NB4 (cell line): ENCODE results near the gene PLA2G4F.

Experiments used
- DNase-seq: peaks from one replicate; pipeline ENCODE4 v3.0.0; 2010; ENCODE audit warnings: low read depth
- H3K4me3 ChIP-seq: one replicate; pipeline ENCODE4 v1.5.1; 2011; ENCODE audit warnings: mild to moderate bottlenecking, low read depth, low read length, moderate library complexity
- MYC ChIP-seq: IDR thresholded peaks from 2 replicates; pipeline ENCODE4 v1.6.1; 2011; ENCODE audit warnings: low read depth, low read length
- POLR2A ChIP-seq: IDR thresholded peaks from 2 replicates; pipeline ENCODE4 v1.6.1; 2011; ENCODE audit warnings: mild to moderate bottlenecking; ENCODE audit not compliant: insufficient read length; ENCODE audit errors: extremely low read depth
- TF ChIP-seq, protein P1 (sequence below): IDR thresholded peaks from one replicate; pipeline ENCODE4 v1.5.1; 2012; ENCODE audit warnings: low read depth, low read length
- TF ChIP-seq, protein P2 (sequence below): IDR thresholded peaks from 2 replicates; pipeline ENCODE4 v1.6.1; 2011; ENCODE audit warnings: low read depth, low read length

Gene PLA2G4F

GRCh38 chr15:42198516-42198915 lies 42.1 kb upstream of the PLA2G4F start:
- TF ChIP-seq MYC (no peak), POLR2A (no peak)
- TF ChIP-seq, protein P1, sequence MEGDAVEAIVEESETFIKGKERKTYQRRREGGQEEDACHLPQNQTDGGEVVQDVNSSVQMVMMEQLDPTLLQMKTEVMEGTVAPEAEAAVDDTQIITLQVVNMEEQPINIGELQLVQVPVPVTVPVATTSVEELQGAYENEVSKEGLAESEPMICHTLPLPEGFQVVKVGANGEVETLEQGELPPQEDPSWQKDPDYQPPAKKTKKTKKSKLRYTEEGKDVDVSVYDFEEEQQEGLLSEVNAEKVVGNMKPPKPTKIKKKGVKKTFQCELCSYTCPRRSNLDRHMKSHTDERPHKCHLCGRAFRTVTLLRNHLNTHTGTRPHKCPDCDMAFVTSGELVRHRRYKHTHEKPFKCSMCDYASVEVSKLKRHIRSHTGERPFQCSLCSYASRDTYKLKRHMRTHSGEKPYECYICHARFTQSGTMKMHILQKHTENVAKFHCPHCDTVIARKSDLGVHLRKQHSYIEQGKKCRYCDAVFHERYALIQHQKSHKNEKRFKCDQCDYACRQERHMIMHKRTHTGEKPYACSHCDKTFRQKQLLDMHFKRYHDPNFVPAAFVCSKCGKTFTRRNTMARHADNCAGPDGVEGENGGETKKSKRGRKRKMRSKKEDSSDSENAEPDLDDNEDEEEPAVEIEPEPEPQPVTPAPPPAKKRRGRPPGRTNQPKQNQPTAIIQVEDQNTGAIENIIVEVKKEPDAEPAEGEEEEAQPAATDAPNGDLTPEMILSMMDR = no peak
- TF ChIP-seq, protein P2, sequence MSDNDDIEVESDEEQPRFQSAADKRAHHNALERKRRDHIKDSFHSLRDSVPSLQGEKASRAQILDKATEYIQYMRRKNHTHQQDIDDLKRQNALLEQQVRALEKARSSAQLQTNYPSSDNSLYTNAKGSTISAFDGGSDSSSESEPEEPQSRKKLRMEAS = no peak

DNA sequence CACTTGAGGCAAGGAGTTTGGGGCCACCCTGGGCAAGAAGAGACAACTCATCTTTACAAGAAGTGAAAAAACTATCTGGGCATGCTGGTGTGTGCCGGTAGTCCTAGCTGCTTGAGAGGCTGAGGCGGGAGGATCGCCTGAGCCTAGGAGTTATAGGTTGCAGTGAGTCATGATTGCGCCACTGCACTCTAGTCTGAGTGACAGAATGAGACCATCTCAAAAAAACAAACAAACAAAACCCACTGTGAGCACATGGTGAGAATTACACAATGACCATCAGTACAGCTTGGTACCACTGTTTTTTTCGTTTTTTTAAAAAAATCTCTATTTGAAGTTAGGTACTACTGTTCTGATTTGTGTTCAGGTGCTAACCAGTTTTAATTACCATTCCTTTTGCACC lies 38.1 kb upstream of the PLA2G4F start:
- peak; percentile 93 for DNase-seq
- TF ChIP-seq POLR2A = no peak
- TF ChIP-seq MYC = peak; percentile 96
- TF ChIP-seq, protein P2 = peak; percentile 91
- TF ChIP-seq, protein P1 = no peak

More at GRCh38 chr15:42198516-42198915, 42.1 kb upstream of the PLA2G4F start:
- no peak for DNase-seq
- H3K4me3 ChIP-seq = no peak overlapping the region

GRCh38 chr15:42193383-42193782 lies 36.9 kb upstream of the PLA2G4F start:
- no peak for DNase-seq
- H3K4me3 ChIP-seq = no peak overlapping the region
- TF ChIP-seq, protein P2 = no peak
- TF ChIP-seq, protein P1 = no peak
- TF ChIP-seq MYC (no peak), POLR2A (no peak)

More for the DNA sequence above, 38.1 kb upstream of the PLA2G4F start:
- H3K4me3 ChIP-seq = no peak overlapping the region

- H3K4me3 ChIP-seq = no peak overlapping the region
- TF ChIP-seq, protein P1 = no peak
- TF ChIP-seq, protein P2 = no peak
- TF ChIP-seq POLR2A (no peak), MYC (no peak)
- no peak for DNase-seq
Observed at GRCh38 chr15:42191610-42192346, 35.3 kb upstream of the PLA2G4F start.

GRCh38 chr15:42190370-42190769 lies 33.9 kb upstream of the PLA2G4F start:
- DNase-seq = no peak
- TF ChIP-seq, protein P1 = no peak
- TF ChIP-seq, protein P2 = no peak
- TF ChIP-seq POLR2A = no peak
- TF ChIP-seq MYC = no peak
- no peak overlapping the region for H3K4me3 ChIP-seq
